LNCAP (cell line): ENCODE measurements around the gene FYTTD1.

Experiments
- TF ChIP-seq, protein P1 (sequence below): fragments of 450-650 bp; IDR thresholded peaks from 2 replicates; pipeline ENCODE4 v1.5.1; 2017; ENCODE audit warnings: mild to moderate bottlenecking

FYTTD1 gene

DNA sequence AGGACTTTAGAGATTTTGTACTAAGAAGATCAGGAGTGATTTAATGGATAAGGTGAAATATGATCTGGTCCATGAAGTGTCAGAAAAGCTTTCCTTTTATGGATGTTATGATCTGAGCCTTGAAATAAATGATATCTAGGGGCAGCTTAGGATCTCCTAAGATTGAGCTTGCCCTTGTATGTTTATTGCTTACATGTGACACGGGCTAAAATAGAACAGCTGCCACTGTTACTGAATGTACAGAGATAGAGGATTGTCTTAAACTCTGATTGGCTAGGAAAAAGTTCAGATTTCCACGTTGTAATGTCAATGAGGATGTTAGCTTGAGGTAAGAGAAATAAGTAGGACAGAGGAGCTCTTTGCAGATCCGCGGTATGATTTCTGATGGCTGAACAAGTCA, 8.8 kb downstream of the FYTTD1 start:
- TF ChIP-seq, protein P1, sequence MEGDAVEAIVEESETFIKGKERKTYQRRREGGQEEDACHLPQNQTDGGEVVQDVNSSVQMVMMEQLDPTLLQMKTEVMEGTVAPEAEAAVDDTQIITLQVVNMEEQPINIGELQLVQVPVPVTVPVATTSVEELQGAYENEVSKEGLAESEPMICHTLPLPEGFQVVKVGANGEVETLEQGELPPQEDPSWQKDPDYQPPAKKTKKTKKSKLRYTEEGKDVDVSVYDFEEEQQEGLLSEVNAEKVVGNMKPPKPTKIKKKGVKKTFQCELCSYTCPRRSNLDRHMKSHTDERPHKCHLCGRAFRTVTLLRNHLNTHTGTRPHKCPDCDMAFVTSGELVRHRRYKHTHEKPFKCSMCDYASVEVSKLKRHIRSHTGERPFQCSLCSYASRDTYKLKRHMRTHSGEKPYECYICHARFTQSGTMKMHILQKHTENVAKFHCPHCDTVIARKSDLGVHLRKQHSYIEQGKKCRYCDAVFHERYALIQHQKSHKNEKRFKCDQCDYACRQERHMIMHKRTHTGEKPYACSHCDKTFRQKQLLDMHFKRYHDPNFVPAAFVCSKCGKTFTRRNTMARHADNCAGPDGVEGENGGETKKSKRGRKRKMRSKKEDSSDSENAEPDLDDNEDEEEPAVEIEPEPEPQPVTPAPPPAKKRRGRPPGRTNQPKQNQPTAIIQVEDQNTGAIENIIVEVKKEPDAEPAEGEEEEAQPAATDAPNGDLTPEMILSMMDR = no peak

DNA sequence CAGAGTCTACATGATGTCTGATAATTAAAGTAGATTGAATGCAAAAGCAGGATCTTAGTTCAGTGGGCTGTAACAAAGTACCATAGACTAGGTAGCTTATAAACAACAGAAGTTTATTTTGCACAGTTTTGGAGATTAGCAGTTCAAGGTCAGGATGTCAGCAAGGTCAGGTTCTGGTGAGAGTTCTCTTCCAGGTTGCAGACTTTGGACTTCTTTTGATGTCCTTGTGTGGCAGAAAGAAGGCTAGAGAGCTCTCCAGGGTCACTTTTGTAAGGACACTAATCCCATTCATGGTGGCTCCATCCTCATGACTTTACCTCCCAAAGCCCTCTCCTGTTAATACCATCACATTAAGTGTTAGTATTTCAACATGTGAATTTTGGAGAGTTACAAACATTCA, 12.1 kb downstream of the FYTTD1 start:
- TF ChIP-seq, protein P1 = no peak

DNA sequence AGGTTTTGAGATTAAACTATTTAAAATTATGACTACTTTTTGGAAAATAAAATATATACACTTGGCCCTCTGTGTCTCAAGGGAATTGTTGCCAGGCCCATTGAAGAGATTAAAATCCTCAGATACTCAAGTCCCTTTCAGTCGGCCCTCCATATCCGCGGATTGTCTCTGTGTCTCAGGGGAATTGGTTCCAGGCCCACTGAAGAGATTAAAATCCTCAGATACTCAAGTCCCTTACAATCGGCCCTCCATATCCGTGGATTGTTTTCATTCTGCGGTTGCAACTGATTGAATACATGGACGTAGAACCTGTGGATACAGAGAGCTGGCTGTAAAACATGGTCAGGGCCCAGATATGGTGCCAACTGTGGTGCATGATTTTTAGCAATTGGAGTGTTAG, 25.6 kb downstream of the FYTTD1 start:
- TF ChIP-seq, protein P1 = no peak

GRCh38 chr3:197782230-197782629, 32.5 kb downstream of the FYTTD1 start:
- TF ChIP-seq, protein P1 = no peak

GRCh38 chr3:197784019-197784585, 34.4 kb downstream of the FYTTD1 start:
- TF ChIP-seq, protein P1 = no peak

DNA sequence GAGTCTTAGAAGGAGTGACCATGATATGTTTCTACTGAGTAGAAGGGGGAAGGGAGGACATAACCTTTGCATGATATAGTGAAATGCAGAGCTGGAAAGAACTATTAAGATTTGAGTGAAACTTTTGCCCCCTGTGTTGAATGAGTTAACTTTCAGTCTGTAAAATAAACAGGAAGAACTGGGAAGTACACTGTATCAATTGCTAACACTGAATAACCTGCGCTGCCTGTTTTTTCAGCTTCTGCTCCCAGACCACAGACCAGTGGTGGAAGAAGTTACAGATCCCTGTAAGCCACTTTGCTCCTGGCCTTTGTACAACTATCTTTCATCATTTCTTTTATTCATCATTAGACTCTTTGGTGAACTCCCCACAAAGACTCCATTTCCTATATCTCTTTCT, 37.7 kb downstream of the FYTTD1 start:
- TF ChIP-seq, protein P1 = no peak

DNA sequence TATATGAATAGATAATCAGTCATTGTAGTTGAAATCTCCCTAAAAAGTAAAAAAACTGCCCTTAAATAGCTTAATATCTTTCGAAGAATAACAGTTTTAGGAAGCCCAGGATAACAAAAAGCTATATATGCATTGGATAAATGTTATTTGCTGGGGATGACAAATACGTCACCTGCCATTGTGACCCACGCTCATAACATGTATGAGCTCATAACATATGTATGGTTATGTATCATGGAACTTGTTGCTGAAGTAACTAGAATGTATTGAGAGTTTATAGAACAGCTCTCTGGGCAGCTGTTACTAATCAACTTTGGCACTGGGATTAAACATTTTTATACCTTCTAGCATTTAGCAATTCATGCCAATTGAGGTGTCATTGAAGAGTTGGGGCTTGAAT, 39.6 kb downstream of the FYTTD1 start:
- TF ChIP-seq, protein P1 = no peak

GRCh38 chr3:197790033-197790432, 40.4 kb downstream of the FYTTD1 start:
- TF ChIP-seq, protein P1 = no peak
